Neural cell (in vitro differentiated cells): Measurements from ENCODE around the gene ENTPD2. TPM values are rescaled to one million over a fixed set of nuclear protein-coding genes. Genes with fewer than 3 reads are reported as not detected.

Experiments used
- H2AFZ ChIP-seq: fragments of 200-600, 300-800 bp; sonication (generic), shearing (Covaris generic); 2 replicates; pipeline ENCODE4 v1.6.0; 2014; ENCODE audit warnings: low read depth, mild to moderate bottlenecking, antibody characterized with exemption, low read length, moderate library complexity
- H3F3A ChIP-seq: fragments of 200-600 bp; shearing (Covaris generic); 2 replicates; pipeline ENCODE4 v1.6.1; 2016; ENCODE audit warnings: mild to moderate bottlenecking, moderate library complexity, mixed read lengths, antibody characterized with exemption, low read length; ENCODE audit not compliant: insufficient read depth, poor library complexity, severe bottlenecking
- H3K27ac ChIP-seq: fragments of 200-600, 300-800 bp; sonication (generic), shearing (Covaris generic); 2 replicates; pipeline ENCODE4 v1.5.1; 2014; ENCODE audit warnings: mild to moderate bottlenecking, low read length, moderate library complexity
- H3K27me3 ChIP-seq: fragments of 300-800, 200-600 bp; sonication (generic), shearing (Covaris generic); 2 replicates; pipeline ENCODE4 v1.6.0; 2014; ENCODE audit warnings: mild to moderate bottlenecking, low read depth, low read length, moderate library complexity; ENCODE audit not compliant: insufficient read depth
- H3K36me3 ChIP-seq: fragments of 300-800, 200-600 bp; sonication (generic), shearing (Covaris generic); 2 replicates; pipeline ENCODE4 v1.5.1; 2014; ENCODE audit warnings: mild to moderate bottlenecking, antibody characterized with exemption, low read length, moderate library complexity; ENCODE audit not compliant: insufficient read depth
- H3K4me2 ChIP-seq: fragments of 300-800, 200-600 bp; sonication (generic), shearing (Covaris generic); 2 replicates; pipeline ENCODE4 v1.6.0; 2014; ENCODE audit warnings: mild to moderate bottlenecking, low read length
- H3K4me3 ChIP-seq: fragments of 300-800, 200-600 bp; sonication (generic), shearing (Covaris generic); 2 replicates; pipeline ENCODE4 v1.5.1; 2014; ENCODE audit warnings: mild to moderate bottlenecking, low read length, moderate library complexity
- H3K79me2 ChIP-seq: fragments of 200-600 bp; shearing (Covaris generic); replicated peaks from 2 replicates; pipeline ENCODE4 v1.6.0; 2014; ENCODE audit warnings: mild to moderate bottlenecking, low read length, moderate library complexity; ENCODE audit not compliant: insufficient read depth
- H3K9ac ChIP-seq: fragments of 300-800, 200-600 bp; sonication (generic), shearing (Covaris generic); 2 replicates; pipeline ENCODE4 v1.6.1; 2016; ENCODE audit warnings: mild to moderate bottlenecking, low read length, mixed read lengths
- H3K9me2 ChIP-seq: fragments of 200-600 bp; shearing (Covaris generic); 2 replicates; pipeline ENCODE4 v1.6.1; 2016; ENCODE audit warnings: mild to moderate bottlenecking, low read length, mixed read lengths; ENCODE audit not compliant: insufficient read depth
- H3K9me3 ChIP-seq: fragments of 200-600, 300-800 bp; sonication (generic), shearing (Covaris generic); 2 replicates; pipeline ENCODE4 v1.6.1; 2016; ENCODE audit warnings: mild to moderate bottlenecking, mixed run types, low read length, moderate library complexity, mixed read lengths
- H4K20me1 ChIP-seq: fragments of 200-600 bp; shearing (Covaris generic); 2 replicates; pipeline ENCODE4 v1.6.1; 2016; ENCODE audit warnings: mild to moderate bottlenecking, mixed run types; ENCODE audit not compliant: insufficient read depth
- EP300 ChIP-seq: fragments of 450-650 bp; conservative IDR thresholded peaks from 2 replicates; pipeline ENCODE4 v1.6.1; 2014; ENCODE audit warnings: antibody characterized with exemption, mild to moderate bottlenecking, moderate library complexity; ENCODE audit not compliant: poor library complexity, severe bottlenecking
- EZH2 ChIP-seq: fragments of 200-600, 300-800 bp; shearing (Covaris generic), sonication (generic); IDR thresholded peaks from 2 replicates; pipeline ENCODE4 v1.6.1; 2014; ENCODE audit warnings: antibody characterized with exemption, low read length, borderline replicate concordance, mild to moderate bottlenecking; ENCODE audit not compliant: insufficient read depth, poor library complexity, severe bottlenecking
- MXI1 ChIP-seq: fragments of 450-650 bp; conservative IDR thresholded peaks from 2 replicates; pipeline ENCODE4 v1.6.1; 2014; ENCODE audit warnings: antibody characterized with exemption, mild to moderate bottlenecking; ENCODE audit not compliant: poor library complexity, severe bottlenecking
- POLR2AphosphoS5 ChIP-seq: IDR thresholded peaks from 2 replicates; pipeline ENCODE4 v1.6.1; 2012
- RAD21 ChIP-seq: fragments of 450-650 bp; conservative IDR thresholded peaks from 2 replicates; pipeline ENCODE4 v1.6.1; 2014; ENCODE audit warnings: antibody characterized with exemption, mild to moderate bottlenecking, moderate library complexity
- SMC3 ChIP-seq: fragments of 450-650 bp; conservative IDR thresholded peaks from 2 replicates; pipeline ENCODE4 v1.6.1; 2014; ENCODE audit warnings: antibody characterized with exemption, mild to moderate bottlenecking, moderate library complexity; ENCODE audit not compliant: poor library complexity
- TAF1 ChIP-seq: IDR thresholded peaks from 2 replicates; pipeline ENCODE4 v1.6.1; 2012; ENCODE audit warnings: low read depth
- polyA plus RNA-seq: library from polyadenylated mRNA; depleted of rRNA; stranded (reverse); fragments of >200 nt; gene quantifications from 2 replicates; pipeline ENCODE4 v1.2.3, GENCODE V29; 2014
- TF ChIP-seq, protein P1 (sequence below): IDR thresholded peaks from 2 replicates; pipeline ENCODE4 v1.6.1; 2012; ENCODE audit warnings: borderline replicate concordance
- TF ChIP-seq, protein P2 (sequence below): fragments of 450-650 bp; IDR thresholded peaks from 2 replicates; pipeline ENCODE4 v1.5.1; 2014; ENCODE audit warnings: antibody characterized with exemption, mild to moderate bottlenecking, moderate library complexity; ENCODE audit not compliant: poor library complexity, severe bottlenecking

Gene ENTPD2
- polyA plus RNA-seq, 1 donor from 2014 or later = not detected

DNA sequence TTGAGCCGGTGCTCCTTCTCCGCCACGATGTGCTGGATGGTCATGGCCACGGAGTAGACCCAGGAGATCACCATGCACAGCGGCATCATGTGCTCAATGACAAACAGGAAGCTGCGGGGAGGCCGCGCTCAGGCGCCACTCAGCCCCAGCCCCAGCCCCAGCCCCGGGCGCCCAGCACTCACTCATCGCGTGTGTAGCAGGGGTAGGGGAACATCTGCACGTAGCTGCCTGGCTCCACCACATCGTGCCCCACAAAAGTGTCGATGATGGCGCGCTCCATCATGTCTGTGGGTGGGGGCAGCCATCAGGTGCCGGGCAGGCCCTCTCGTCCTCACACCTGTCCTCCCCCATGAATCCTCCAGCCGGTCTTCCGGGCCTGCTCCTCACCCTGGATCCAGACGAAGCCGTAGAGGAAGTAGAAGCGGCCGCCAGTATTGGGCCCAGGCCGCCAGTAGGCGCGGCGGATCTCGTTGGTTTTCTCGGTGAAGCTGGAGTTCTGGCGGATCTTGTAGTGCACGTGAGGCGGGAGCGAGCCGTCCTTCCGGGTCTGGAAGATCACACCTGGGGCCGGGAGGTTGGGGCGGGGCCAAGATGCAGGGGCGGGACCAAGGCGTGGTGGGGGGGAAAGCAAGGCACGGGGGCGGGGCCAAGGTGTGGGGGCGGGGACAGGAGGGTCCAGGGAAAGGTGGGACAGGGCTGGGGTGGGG is 35.9 kb downstream of the ENTPD2 start:
- no peaks in the 10 kb centered on the region for H3K79me2 ChIP-seq
- H3F3A ChIP-seq = no peaks in the 10 kb centered on the region
- no peaks in the 10 kb centered on the region for H4K20me1 ChIP-seq
- H3K4me2 ChIP-seq = no peak overlapping the region
- no peaks in the 10 kb centered on the region for H3K9me3 ChIP-seq
- H3K4me3 ChIP-seq = no peak overlapping the region
- no peaks in the 10 kb centered on the region for H3K27me3 ChIP-seq
- H2AFZ ChIP-seq = no peak overlapping the region
- H3K36me3 ChIP-seq = peaks cover 7% of the 10 kb centered on the region
- no peak overlapping the region for H3K27ac ChIP-seq
- TF ChIP-seq MXI1 (no peak), EZH2 (no peak), EP300 (no peak)
- H3K9me2 ChIP-seq = no peaks in the 10 kb centered on the region
- H3K9ac ChIP-seq = no peak overlapping the region

DNA sequence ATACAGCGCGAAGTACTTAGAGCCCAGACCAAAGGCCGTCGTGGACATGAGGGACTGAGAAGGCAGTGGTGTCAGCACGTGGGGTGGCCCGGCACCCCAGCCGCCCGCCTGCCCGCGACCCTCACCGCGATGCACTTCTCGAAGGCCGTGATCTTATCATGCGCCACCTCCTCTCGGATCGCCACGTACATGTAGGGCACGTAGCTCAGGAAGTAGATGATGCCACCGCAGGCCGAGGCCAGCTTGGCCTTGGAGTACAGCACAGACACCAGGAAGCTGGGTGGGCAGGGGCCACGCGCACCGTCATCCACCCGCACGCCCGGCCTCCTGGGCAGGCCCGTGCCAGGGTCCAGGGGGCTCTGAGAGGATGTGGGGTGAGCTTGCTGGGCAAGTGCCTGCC is 36.8 kb downstream of the ENTPD2 start:
- Histone ChIP-seq H3K9me2 (no peaks in the 10 kb centered on the region), H3K4me3 (no peak overlapping the region), H3K79me2 (no peaks in the 10 kb centered on the region), H3K9ac (no peak overlapping the region), H3K27ac (no peak overlapping the region), H3K36me3 (peaks cover 7% of the 10 kb centered on the region), H3K9me3 (no peaks in the 10 kb centered on the region), H3F3A (no peaks in the 10 kb centered on the region), H3K27me3 (no peaks in the 10 kb centered on the region), H3K4me2 (no peak overlapping the region), H2AFZ (no peak overlapping the region), H4K20me1 (no peaks in the 10 kb centered on the region)
- TF ChIP-seq EP300 (no peak), EZH2 (no peak), SMC3 (no peak), RAD21 (no peak), POLR2AphosphoS5 (no peak), TAF1 (no peak), MXI1 (no peak)
- TF ChIP-seq, protein P1, sequence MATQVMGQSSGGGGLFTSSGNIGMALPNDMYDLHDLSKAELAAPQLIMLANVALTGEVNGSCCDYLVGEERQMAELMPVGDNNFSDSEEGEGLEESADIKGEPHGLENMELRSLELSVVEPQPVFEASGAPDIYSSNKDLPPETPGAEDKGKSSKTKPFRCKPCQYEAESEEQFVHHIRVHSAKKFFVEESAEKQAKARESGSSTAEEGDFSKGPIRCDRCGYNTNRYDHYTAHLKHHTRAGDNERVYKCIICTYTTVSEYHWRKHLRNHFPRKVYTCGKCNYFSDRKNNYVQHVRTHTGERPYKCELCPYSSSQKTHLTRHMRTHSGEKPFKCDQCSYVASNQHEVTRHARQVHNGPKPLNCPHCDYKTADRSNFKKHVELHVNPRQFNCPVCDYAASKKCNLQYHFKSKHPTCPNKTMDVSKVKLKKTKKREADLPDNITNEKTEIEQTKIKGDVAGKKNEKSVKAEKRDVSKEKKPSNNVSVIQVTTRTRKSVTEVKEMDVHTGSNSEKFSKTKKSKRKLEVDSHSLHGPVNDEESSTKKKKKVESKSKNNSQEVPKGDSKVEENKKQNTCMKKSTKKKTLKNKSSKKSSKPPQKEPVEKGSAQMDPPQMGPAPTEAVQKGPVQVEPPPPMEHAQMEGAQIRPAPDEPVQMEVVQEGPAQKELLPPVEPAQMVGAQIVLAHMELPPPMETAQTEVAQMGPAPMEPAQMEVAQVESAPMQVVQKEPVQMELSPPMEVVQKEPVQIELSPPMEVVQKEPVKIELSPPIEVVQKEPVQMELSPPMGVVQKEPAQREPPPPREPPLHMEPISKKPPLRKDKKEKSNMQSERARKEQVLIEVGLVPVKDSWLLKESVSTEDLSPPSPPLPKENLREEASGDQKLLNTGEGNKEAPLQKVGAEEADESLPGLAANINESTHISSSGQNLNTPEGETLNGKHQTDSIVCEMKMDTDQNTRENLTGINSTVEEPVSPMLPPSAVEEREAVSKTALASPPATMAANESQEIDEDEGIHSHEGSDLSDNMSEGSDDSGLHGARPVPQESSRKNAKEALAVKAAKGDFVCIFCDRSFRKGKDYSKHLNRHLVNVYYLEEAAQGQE = no peak
- TF ChIP-seq, protein P2, sequence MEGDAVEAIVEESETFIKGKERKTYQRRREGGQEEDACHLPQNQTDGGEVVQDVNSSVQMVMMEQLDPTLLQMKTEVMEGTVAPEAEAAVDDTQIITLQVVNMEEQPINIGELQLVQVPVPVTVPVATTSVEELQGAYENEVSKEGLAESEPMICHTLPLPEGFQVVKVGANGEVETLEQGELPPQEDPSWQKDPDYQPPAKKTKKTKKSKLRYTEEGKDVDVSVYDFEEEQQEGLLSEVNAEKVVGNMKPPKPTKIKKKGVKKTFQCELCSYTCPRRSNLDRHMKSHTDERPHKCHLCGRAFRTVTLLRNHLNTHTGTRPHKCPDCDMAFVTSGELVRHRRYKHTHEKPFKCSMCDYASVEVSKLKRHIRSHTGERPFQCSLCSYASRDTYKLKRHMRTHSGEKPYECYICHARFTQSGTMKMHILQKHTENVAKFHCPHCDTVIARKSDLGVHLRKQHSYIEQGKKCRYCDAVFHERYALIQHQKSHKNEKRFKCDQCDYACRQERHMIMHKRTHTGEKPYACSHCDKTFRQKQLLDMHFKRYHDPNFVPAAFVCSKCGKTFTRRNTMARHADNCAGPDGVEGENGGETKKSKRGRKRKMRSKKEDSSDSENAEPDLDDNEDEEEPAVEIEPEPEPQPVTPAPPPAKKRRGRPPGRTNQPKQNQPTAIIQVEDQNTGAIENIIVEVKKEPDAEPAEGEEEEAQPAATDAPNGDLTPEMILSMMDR = no peak

DNA sequence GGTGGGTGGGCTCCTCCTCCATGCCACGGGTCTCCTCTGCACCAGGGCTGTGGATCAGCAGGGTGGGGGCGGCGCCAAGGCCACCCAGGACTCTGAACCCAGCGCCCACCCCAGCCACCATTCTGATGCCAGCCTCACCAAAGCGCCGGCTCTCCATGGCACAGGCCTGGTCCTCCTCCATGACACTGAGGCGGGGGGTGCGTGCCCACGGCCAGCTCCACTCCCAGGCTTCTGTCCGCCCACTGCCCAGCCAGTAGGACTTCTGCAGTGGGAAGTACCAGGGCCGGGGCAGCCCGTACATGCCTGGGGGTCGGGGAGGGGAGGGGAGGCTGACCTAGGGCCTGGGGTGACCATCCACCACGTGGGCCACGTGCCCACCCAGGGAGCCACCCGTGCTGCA is 37.4 kb downstream of the ENTPD2 start:
- no peak overlapping the region for H3K4me2 ChIP-seq
- H3K27ac ChIP-seq = no peak overlapping the region
- H3K27me3 ChIP-seq = no peaks in the 10 kb centered on the region
- no peaks in the 10 kb centered on the region for H3K9me2 ChIP-seq
- H2AFZ ChIP-seq = no peak overlapping the region
- H3K9ac ChIP-seq = no peak overlapping the region
- peaks cover 7% of the 10 kb centered on the region for H3K36me3 ChIP-seq
- no peaks in the 10 kb centered on the region for H3K79me2 ChIP-seq
- H3K9me3 ChIP-seq = no peaks in the 10 kb centered on the region
- H3K4me3 ChIP-seq = no peak overlapping the region
- H3F3A ChIP-seq = no peaks in the 10 kb centered on the region
- TF ChIP-seq EZH2 (no peak), SMC3 (no peak), RAD21 (no peak), EP300 (no peak), TAF1 (no peak), POLR2AphosphoS5 (no peak), MXI1 (no peak)
- TF ChIP-seq, protein P2 = no peak
- TF ChIP-seq, protein P1 = no peak
- no peaks in the 10 kb centered on the region for H4K20me1 ChIP-seq
